HG02884 (cell line): Measurements from ENCODE around the gene ING4.

ENCODE experiments used
- ATAC-seq: cut with Tn5 transposase; IDR thresholded peaks from one replicate; pipeline ENCODE4 v1.9.1; 2021; ENCODE audit warnings: mild to moderate bottlenecking, moderate library complexity; ENCODE audit not compliant: unreplicated experiment

The ING4 gene

DNA sequence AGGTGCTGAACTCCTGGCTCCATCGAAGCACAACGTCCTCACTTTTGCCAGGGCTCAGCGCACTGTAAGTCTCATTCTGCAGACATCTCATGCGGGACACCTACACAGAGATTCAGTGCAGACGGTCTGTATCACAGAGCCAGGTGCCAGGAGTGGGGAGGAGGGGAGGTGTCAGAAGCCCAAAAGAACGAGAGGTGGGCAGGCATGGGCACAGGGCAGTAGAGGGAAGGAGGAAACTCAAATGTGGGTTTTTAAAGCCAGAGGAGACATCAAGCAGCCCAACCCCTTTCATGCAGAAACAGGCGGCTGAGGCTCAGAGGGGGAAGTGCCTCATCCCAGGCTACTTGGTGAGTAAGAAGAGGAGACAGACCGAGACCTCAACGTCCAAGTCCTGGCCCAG, 24.6 kb downstream of the ING4 start:
- ATAC-seq = no peak

DNA sequence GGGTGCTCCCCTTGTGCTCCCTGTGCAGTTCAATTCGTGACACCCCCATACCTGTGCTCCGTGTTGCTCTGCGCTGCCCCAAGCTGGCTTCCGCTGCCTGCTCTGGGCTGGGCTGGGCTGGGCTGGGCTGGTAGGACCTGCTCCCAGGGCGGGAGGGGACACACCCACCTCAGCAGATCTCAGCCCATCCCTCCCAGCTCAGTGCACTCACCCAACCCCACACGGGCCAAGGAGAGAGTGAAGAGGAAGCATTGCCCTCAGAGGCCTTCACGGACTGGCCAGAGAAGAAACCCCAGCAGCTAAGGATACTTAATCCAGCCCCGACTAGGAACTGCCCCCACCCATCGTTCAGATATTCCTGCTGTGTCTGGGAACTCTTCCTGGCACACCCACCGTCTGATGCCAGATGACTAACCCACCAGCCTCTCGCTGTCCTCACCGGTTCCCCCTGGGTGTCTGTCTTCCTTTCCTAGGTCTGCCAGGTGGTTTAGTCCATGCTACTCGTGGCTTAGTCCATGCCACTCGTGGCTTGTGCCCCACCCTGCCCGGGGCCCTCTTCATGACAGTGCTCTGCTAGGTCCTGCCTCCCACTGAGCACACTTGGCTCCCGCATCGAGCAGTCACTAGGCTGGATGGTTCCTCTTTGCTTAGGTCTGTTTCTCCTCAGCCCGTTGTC, 26.9 kb downstream of the ING4 start, which contains the start of gene LPAR5:
Gene LPAR5 (minus strand): TSS at position 104 of the 676 bp plus-strand sequence. CDS start 14,711 bp downstream, outside the sequence.
- ATAC-seq = no peak

DNA sequence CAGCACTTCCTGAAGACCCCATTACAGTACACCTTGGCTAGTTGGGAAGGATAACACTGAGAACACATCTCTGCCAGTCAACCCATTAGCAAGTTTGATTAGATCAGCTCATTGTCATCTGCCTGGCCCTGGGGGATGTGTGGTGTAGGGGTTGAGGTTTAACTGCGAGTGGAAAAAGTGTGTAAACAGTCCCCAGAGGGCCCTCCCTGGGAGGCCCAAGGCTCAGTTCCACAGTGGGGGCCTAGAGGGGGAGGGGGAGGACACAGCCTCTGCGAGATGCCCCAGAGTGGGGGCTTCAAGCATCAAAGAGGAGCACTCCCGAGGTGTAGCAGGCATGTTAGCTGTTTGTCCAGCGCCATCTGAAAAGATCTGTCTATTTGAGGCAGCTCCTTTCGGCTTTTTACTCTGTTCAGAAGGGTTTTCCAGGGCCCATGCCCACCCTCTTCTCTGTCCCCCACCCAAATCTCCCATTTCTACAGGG, 27.5 kb downstream of the ING4 start:
- ATAC-seq = no peak

DNA sequence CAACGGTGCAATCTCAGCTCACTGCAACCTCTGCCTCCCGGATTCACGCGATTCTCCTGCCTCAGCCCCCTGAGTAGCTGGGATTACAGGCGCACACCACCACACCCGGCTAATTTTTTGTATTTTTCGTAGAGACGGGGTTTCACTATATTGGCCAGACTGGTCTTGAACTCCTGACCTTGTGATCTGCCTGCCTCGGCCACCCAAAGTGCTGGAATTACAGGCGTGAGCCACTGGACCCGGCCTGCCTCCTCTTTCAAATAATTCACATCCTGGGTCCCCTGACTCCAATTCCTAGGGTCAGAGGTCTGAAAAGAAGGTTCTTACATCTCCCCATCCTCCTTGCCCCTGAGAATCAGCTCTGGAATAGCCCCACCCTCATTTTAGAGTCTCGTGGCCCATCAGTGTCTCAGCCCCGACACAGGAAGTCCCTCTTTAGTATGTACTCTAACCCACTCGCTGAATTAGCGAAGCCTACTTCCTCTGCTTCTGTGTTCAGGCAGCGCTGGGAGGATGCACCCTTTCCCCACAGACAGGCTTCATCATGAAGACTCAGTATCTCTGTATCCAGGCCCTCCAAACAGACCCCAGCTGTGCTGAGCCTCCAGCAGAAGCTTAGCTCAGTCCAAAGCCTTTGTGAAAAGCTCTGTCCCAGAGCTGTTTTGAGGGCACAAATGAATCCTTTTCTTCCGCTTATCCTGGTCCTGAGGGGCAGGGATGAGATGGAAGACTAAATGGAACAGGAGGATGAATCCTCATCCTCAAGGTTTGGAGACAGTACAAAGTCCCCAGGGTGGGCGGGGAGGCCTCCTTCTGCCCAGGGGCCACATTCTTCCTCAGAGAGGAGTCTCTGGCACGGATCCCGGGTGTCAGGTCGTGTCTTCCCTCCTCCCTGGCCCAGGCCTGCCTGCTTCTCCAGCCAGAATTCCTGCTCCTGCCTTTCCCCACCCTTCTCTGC, 30.6 kb downstream of the ING4 start:
- ATAC-seq = no peak

DNA sequence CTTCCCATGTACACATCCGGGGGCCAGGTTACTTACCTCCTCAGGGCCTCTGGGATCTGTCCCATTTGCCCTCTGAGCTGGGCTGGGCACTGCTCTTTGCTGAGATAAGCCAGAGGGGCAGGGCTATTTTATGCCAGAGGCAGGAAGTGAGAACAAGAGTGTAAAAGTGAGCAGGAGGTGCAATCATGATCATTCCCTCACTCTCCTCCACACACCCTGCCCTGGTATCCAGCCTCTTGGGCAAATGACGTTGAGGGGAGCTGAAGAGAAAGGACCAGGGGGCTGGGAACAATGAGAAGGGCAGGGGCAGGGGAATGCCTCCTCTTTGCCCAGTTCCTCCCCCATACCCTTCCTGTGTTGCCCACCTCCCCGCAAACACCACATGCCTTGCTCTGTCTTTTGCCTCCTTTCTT, 31.4 kb downstream of the ING4 start:
- ATAC-seq = no peak

DNA sequence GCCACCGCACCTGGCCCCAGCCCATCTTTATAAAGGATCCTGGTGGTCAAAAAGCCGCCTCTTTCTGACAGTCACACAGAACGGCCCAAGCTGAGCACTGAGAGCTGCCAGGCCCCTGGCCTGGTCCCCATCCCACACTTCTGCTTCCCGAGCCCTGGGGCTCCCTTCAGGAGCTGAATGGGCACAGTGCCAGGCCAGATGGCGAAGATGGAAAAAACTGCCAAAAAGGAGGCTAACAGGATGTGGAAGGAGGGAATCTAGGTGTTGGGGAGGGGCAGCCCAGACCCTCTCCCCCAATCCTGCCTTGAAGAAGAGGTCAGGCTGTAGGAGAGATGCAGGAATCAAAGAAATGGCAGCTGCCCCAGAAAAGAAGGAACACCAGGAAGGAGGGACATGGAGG, 32.2 kb downstream of the ING4 start:
- ATAC-seq = no peak

DNA sequence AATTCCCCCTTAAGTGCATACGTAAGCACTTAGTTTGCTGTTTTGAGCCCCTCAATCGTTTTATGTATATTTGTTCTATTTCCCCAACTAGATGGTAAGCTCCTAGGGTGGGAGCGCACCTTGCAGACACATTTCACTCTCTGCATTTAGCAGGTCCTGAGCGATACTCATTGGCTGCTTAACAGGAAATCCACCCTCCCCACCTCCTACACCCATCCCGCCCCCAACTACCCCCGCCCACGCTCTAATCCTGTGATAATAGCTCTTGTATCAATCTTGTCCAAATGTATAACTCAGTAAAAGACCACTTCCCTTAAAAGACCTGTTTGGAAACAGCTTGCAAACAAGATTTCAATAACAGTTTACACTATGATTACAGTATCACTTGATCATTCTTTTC, 35.3 kb downstream of the ING4 start:
- ATAC-seq = no peak

DNA sequence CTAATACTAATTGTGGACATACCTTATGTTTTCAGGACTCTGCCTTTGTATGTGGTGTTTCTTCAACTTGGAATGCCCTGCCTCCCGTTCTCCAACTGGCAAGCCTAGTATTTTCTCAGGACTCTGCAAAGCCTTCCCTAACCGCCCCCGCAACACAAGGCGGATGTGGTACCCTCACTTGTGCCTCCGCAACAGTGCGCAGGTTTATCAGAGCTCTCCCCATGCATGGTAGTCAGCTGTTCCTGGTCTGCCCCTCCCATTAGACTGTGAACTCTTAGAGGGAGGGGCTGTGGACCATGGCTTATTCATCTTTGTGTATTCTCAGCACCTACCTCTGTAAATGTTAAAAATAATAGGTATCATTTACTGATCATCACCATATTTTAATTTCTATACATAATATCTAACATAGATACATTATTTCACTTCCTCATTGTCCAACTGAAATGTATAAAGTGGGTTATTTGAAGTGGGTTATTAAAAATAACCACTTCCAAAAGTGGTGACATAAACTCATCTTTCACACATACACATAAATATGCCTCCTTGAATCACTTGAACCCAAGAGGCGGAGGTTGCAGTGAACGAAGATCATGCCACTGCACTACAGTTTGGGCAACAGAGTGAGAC, 36.1 kb downstream of the ING4 start:
- no peak for ATAC-seq

DNA sequence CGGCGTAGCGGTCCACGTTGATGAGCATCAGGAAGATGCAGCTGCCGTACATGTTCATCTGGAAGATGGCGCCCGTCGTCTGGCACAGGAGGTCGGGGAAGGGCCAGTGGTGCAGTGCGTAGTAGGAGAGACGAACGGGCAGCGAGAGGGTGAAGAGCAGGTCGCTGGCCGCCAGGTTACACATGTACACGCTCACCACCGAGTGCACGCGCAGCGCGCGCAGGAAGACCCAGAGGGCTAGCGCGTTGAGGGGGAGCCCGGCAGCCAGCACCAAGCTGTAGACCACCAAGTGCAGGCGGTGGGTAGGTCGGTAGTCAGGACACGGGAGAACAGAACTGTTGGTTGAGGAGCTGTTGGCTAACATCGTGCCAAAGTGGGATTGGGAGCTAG, 42.0 kb downstream of the ING4 start:
- ATAC-seq = no peak

DNA sequence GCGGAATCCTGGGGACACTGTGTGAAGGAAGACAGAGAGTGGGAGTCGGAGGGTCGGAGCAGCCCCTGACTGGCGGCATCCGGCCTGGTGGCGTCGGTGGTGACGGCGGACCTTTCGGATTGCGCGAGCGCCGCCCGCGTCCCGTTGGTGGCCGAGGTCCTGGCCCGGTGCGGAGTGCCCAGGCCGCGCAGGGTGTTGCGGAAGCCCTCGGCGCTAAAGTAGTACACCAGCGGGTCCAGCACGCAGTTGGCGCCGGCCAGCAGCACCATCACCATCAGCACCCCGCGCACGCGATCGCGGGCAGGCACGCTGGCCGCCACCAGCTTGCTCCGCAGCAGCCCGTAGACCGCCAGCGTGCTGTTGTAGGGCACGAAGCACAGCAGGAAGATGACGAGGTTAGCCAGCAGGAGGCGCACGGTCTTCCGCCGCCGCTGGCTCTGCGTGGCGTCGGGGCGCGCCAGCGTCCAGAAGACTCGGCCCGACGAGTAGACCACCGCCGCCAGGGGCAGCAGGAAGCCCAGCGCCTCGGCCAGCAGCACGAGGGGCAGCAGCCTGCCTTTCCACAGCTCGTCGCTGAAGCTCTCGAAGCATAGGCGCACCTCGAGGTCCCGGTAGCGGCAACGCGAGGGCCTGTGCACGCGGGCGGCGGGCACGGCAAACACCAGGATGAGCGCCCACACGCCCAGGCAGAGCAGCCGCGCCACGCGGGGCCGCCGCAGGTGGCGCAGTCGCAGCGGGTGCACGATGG, 42.6 kb downstream of the ING4 start:
- no peak for ATAC-seq

DNA sequence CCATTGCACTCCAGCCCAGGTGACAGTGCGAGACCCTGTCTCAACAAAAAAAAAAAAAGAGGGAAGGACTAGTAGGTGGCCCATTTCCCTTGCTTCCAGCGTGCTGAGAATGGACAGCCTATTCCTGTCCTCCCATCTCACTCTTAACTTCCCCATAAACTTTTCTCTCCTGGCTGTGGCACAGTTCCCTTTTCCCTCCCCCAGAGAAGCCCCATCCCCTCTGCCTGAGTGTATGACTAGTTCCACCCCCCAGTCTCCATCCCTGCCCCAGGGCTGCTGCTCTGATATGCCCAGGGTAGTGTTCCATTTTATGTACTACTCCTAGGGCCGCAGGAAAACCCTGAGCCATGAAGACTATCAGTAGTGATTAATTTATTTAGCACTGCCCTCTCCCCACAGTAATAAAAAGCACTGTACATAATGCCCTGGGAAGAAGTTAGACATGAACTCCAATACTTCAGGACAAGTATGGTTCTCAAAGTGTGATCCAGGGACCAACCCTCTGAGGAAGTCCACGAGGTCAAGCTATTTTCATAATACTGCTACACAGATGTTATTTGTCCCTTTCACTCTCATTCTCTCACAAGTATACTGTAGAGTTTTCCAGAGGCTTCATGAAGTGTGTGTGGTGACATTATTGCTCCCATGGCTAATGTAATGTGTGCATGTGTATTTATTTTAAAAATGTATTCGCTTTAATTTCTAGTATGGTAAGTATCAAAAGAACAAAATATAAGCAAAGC, 44.3 kb downstream of the ING4 start:
- no peak for ATAC-seq

DNA sequence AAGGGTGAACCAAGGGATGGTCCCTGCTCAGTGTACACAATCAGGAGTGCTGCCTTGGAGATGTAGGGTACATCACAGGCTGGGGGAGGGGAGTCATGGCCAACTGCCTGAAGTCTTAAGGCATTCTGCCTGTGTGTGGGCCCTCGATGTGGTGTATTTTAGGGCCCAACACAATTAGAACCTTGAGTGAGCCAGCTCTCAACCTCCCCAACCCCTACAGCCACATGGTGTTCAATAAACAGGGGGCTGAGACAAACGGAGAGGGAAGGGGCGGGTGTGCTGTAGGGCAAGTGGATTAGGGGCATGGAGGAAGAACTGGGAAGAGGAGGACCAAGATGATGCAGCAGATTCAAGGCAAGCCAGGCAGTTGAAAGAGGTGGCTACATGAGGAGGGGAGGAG, 47.1 kb downstream of the ING4 start:
- no peak for ATAC-seq

DNA sequence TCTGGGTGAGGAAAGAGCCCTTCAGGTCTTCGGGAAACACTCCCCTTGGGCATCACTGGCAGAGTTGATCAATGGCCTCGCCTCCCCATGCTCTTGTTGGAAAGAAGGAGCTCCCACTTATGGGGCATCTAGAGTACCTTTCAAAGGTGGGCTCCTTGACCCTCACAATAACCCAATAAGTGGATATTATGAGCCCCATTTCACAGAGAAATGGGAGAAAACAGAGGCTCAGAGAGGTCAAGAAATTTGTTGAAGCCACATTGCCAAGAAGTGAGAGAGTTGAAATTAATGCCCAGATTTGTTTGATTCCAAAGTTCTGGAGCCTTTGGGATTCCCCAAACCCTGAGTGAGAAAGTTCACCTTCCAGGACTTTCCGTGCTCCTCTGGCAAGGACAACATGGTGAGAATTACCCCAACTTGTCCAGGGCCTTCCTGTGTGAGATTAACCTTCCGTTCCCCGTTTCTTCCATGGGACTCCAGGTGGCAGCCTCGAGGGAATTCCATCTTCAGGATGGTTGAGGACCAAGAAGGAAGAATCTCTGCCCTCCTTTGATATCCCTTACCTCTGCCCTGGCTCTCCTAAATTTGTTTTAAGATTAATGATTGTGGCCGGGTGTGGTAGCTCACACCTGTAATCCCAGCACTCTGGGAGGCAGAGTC, 48.3 kb downstream of the ING4 start:
- ATAC-seq = no peak

DNA sequence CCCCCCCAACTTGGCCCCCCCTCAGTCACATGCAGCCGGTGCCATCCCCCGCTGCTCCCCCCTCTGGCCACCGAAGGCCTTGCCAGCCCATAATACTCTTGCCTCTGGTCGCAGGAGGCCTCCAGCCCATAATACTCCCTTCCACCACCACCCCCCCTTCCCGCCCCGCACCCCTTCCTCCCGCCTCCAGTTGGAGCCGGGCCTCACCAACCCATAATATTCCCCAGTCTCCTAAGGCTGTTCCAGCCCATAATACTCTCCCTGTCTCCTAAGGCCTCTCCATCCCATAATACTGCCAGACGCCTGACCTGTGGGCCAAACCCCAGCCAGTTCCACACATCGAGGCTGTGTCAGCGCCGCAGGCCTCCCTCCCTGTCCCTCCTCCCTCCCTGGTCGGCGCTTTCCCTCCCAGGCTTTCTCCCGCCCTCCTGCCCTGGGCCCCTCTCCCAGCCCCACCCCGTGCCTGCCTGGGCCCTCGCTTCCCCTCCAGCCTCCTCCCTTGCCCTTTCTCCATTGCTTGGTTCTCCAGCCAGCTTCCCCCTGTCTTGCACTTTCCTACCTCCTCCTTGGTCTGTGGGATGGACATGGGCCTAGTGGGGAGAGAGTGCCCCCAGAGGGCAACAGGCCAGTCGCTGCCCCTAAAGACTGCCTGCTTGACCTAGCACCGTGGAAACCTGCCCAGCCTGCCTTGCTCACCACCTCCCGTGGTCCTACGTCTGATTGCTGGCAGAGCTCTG, 49.0 kb downstream of the ING4 start:
- no peak for ATAC-seq

DNA sequence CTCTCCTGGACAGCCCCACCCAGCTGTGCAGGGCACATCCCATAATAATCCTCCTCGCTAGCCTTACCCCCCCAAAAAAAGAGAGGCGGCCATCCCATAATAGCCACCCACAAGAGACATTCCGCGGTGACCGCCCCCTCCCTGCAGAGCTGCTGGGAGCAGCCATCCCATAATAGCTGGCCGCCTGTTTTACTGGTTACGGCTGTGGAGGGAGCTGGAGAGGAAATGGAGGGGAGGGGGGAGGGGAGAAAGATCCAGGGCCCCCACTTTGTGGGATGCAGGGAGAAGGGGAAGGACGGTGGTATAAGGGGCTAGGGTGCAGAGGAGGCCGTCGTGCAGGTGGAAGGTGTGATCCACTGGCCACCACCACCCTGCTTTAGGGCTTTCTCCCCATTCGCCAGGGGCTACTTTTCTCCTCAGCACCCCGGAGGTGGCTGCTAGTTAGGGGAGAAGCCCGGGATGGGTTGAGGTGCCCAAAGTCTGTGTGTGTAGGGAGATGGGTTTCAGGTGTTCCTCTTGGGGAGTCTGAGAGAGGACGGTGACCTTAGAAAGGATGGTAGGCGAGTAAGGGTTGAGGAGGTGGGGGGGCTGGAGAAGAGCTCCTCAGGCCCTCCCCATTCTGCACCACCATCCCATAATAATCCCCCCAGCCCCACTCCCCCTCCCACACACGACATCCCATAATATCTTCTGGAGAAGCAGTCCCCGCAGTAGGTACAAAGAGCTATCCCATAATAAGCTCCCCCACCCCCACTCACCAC, 49.7 kb downstream of the ING4 start:
- no peak for ATAC-seq

DNA sequence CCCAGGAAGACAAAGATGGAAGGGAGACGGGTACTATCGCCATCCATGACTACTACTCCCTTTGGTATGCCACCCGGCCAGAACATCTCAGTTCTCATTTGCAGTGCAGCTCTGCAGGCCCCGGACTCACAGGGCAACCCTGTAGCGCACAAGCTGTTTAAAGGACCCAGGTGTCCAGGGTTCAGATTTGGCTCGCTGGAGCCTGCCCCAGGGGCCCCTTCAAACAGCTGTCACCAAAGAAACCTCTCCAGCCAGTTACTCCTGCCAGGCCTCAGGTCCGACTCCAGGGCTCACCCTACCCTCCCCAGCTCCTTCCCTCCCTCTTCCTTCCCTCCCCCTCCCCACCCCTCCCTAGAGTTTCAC, 50.3 kb downstream of the ING4 start:
- ATAC-seq = no peak

DNA sequence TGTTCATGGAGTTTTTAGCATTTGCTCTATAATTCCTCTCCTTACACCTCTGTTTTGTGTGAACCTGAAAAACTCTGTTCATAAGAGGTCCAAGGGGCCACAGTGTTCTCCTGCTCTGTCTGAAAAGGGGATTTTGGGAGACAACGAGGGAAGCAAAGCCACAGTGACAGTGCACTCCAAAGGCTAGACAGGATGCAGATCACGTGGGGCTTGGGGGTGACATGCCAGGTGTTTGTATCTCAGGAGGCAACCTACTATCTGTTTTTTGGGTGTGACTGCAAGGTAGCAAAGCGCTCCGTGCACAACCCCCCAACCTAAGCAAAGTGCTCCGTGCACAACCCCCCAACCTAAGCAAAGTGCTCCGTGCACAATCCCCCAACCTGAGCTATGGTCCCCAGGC, 50.7 kb downstream of the ING4 start:
- no peak for ATAC-seq

DNA sequence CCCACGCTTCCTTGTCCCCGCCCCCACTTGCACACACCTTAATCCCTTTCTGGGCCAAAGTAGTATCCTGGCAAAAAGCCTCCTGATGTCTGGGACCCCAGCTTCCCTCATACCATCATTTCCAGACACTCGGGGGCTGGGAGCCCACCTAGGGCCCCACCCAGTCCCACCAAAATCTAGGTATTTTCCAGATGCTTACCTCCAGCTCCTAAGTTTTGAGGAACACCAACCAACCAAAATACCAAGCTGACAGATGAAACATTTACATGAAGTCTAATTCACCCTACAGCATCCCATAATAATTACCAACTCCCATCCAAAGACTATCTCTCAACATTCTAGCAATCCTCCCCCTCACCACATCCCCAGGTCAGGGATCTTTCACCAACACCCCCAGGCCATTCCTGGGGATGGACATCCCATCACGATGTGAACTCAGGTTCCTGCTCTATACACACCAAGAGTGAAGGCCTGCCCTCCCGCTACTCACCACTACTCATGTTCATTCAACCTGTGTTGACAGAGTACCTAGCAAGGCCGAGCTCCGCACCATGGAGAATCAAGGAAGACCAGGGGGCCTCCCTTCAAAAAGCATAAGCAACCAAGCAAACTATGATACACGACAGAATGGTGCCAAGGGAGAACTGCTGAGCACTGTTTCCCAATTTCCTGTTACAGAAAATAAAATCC, 54.2 kb downstream of the ING4 start:
- ATAC-seq = no peak
